HT-29 (cell line): ENCODE data around the gene RNF148. TPM values are rescaled to one million over a fixed set of nuclear protein-coding genes. Genes with fewer than 3 reads are reported as not detected.
"Not testable (repeated sequence)": the region's sequence is repeated elsewhere in the genome, so short reads cannot be mapped to it uniquely, and the experiment has no call there.

Experiments
- DNase-seq: peaks from one replicate; pipeline ENCODE4 v3.0.0-alpha.2; 2015; ENCODE audit warnings: low spot score
- total RNA-seq: library from RNA; depleted of rRNA; stranded (reverse); fragments of >200 nt; shearing (Covaris generic); gene quantifications from 2 replicates; pipeline ENCODE4 v1.2.3, GENCODE V29; 2014

The RNF148 gene
- total RNA-seq, 1 experiment from 2014 or later = 0.10 TPM

- no peak for DNase-seq
Measured at GRCh38 chr7:122691569-122692235, 11.0 kb downstream of the RNF148 start.

DNA sequence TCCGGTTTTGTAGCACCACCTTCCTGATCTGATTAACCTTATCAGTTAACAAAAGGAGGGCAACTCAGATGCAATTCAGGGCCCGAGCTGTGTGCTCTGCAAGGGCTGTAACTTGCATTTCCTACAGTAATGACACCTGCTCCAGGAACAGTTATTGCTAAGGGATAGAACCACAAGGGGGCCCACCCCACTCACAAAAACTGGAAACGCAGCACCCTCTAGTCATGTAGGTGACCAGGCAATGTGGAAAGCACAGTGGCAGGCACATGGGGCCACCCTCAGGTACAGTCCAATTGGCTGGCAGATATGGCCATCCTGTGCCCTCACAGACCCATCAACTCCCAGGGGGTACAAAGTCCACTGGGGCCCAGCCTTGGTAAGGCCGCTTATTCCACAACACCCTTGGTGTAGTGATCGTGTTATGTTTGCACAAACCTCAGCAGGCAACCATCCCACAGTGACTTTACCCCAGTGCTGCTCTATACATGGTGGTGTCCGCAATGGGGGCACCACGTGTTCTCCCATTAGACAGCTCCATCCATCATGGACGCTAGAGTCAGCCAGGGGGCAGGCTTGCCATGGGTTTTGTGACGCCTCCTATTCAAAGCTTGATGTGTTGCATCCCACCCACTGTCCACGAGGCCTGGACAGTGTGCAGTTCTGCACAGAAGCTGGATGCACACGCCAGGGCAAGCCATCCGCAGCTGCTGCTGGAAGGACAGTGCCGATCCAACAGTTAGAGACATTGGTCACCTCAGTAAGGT, 13.2 kb downstream of the RNF148 start:
- DNase-seq = no peak

DNA sequence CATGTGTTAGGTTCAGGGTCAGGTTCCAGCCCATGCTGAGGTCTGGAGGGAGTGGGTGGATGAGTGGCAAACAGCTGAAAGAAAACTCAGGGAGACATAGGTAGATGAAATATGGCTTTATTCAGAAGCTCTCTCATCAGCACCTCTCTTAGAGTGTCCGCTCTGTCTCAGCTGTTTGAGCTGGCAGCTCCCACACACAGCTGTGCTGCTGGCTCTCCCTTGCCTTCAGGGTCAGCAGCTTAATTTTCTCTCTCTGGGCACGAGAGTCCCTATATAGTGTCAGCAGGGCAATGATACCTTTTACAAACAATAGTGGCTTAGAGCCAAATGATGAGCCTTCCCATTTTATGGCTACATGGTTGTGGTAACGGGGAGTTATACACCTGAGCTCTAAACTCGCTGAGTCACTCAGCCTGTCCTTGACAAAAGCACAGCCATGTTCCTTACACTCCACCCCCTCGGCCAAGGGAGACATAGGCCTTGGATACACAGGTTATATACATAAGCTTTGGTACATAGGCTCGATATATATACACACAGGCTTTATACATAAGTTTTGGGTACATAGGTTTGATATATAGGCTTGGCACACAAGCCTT, 14.2 kb downstream of the RNF148 start:
- no peak for DNase-seq

GRCh38 chr7:122686360-122686878, 16.3 kb downstream of the RNF148 start:
- DNase-seq = no peak

DNA sequence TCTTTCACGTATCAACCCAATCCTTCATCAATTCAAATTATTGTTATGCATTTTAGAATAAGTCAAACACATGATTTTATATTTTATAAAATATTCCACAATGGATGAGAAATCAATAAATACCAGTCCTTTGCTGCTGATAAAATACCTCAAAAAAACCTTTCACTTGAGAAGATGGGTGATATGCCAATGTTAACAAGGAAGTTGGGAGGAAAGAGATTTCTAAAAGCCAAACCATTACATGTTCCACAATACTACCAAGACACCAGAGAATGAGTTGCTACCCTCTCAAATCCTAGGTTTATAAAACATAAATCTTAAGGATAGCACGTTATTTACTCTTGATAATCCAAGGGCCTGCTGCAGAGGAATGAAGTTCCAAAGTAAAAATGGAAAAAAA, 18.2 kb downstream of the RNF148 start:
- no peak for DNase-seq

GRCh38 chr7:122682815-122683550, 19.7 kb downstream of the RNF148 start:
- no peak for DNase-seq

DNA sequence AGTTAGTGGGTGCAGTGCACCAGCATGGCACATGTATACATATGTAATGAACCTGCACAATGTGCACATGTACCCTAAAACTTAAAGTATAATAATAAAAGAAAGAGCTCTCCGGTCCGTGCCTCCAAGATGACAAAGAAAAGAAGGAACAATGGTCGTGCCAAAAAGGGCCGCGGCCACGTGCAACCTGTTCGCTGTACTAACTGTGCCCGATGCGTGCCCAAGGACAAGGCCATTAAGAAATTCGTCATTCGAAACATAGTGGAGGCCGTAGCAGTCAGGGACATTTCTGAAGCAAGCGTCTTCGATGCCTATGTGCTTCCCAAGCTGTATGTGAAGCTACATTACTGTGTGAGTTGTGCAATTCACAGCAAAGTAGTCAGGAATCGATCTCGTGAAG, 21.5 kb downstream of the RNF148 start:
- not testable (repeated sequence) for DNase-seq

DNA sequence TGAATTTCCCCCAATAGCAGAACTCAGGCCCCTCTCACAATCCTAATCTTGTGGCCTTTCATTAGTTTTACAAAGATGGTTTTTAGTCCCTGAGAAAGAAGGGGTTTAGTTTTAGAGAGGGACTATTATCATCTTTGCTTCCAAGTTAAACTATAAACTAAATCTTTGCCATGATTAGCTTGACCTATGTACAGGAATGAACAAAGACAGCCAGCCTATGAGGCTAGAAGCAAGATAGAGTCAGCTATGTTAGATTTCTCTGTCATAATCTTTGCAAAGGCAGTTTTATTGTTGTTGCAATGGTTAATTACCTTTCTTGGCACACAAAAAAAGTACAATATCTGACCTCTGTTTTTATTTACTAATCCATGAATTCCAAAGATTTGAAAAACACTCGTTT, 22.9 kb downstream of the RNF148 start:
- no peak for DNase-seq

DNA sequence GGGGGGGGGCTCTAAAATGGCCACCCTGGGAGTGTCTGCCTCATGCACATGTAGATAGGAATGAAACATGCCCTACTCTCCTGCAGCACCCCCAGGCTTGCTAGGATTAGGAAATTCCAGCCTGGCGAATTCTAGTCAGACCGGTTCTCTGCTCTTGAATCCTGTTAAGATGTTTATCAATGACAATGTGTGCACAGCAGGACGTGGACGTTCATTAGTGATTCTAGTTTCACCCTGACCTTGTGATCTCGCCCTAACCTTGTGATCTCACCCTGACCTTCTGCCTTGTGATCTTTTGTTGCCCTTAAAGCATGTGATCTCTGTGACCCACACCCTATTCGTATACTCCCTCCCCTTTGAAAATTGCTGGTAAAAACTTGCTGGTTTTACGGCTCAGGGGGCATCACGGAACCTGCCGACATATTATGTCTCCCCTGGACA, 23.4 kb downstream of the RNF148 start:
- peak; percentile 61 for DNase-seq

DNA sequence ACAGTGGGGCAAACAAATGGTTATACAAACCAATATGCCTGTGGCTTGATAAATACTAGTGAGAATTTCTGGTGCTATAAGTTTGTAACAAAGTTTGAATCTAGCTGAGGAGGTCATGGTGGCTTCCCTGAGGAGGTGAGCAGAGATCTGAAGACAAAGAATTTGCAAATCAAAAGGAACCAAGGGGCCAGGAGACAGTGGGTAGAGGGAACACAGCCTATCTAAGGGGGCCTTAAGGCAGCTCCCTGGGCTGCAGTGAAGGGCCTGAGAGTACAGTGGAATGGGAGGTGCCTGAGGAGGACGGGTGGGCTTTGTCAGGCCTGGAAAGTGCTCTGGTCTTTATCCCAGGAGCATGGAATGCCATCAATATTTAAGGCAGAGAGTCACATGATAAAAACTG, 25.6 kb downstream of the RNF148 start:
- DNase-seq = no peak

DNA sequence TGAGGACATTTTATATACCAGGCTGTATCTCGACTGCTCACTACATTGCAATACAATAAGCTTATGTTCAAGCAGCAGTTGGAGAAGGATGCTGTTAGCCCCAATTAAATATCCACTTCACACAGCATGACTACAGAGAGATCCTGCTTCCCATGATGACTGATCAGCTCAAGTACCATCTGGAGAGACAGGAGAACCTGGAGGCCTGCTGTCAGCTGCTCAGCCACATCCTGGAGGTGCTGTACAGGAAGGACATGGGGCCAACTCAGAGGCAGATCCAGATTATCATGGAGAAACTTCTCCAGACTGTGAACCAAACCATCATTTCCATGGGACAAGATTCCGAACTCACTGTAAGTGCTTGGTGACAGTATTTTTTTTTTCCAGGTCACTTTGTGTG, 26.3 kb downstream of the RNF148 start:
- DNase-seq = no peak

DNA sequence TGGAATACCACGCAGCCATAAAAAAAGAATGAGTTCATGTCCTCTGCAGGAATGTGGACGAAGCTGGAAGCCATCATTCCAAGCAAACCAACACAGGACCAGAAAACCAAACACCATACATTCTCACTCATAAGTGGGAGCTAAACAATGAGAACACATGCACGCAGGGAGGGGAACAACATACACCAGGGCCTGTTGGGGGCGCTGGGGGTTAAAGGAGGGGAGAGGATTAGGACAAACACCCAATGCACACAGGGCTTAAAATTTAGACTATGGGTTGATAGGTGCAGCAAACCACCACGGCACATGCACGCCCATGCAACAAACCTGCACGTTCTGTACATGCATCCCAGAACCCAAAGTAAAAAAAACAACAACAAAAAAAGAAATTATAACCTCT, 27.1 kb downstream of the RNF148 start:
- DNase-seq = no peak

DNA sequence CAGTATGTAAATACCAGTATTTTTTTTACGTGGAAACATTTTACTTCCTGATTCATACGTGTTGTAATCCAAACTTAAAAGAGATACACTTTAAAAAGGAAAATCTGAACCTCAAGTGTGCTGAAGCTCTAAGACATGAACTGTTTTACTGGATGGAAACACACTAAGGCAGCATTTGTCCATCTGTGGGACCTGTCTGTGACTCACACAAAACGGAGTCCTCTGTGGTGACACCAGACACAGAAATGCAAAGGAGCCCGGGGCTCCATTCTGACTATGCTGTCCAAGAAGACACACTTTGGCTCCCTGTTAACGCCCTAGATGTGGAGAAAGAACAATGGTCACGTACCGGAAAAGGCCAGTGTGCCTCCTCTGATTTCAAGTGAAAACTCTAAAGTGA, 27.7 kb downstream of the RNF148 start:
- DNase-seq = no peak

- no peak for DNase-seq
Measured at GRCh38 chr7:122674502-122674901, 28.2 kb downstream of the RNF148 start.

DNA sequence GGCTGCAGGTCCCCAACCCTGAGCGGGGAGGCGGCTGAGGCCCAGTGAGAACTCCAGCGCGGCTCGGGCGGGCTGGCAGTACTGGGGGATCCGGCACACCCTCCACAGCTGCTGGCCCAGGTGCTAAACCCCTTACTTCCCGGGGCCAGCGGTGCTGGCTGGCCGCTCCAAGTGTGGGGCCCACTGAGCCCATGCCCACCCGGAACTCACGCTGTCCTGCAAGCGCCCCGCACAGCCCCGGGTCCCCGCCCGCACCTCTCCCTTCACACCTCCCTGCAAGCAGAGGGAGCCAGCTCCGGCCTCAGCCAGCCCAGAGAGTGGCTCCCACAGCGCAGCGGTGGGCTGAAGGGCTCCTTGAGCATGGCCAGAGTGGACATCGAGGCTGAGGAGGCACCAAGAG, 28.8 kb downstream of the RNF148 start:
- no peak for DNase-seq

- DNase-seq = no peak
Measured at GRCh38 chr7:122672536-122672935, 30.2 kb downstream of the RNF148 start.

DNA sequence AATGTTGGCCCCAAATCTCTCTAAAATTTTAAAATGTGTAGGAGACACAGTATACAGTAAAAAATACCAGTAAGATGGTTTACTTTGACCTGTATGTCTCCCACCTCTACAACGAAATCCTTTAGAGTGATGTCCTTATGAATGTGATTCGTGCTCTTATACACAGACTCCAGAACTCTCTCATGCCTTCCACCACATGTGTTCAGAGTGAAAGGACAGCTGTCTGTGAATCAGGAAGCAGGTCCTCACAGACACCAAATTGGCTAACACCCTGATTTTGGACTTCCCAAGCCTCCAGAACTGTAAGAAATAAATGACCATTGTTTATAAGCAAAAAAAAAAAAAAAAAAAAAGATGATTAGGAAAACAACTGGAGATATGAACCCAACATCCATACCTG, 39.0 kb downstream of the RNF148 start:
- no peak for DNase-seq

DNA sequence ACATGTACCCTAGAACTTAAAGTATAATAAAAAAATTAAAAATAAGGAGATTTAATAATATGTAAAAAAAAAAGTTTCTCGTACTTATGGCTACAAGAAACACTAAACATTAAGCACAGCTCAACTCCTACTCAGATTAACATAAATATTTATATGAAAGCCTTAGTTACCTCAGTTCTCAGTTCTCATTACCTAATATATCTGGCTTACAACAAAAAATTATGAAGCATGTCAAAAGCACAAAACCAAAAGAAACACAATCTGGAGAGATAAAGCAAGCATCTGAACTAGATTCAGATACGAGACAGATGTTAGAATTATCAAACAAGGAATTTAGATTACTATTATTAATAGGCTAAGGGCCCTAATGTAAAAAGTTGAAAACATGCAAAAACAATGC, 43.9 kb downstream of the RNF148 start:
- DNase-seq = no peak

DNA sequence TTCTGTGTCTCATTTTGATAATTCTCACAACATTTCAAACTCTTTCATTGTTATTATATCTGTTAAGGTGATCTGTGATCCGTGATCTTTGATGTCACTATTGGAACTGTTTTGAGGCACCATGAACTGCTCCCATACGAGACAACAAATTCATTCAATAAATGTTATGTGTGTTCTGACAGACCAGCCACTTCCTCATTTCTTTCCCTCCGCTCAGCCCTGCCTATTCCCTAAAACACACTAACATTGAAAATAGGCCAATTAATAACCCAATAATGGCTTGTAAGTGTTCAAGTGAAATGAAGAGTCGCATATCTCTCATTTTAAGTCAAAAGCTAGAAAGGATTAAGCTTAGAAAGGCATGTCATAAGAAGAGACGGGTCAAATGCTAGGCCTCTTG, 49.0 kb downstream of the RNF148 start:
- DNase-seq = peak; percentile 10

DNA sequence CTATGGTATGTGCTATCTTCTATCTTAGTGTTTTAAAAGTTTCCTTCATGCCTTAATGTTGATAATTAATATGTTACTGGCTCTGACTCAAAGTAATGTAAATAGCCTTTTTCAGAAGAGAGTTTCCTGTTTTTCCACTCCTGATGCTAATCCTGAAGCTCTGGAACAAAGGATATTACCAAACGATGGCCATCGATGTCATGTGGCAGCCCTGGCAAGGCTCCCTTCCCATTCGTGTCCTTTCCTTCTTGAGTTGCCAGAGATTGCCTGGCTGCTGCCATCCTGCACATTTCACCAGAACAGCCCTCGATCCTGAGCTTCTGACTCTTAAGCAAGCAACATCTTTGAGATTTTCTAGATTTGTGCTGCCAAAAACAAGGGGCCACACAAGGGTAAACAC, 49.8 kb downstream of the RNF148 start:
- peak; percentile 65 for DNase-seq
